HEK293T (cell line): ENCODE data around the gene CRY1.

ENCODE experiments used
- FOXK2 ChIP-seq: fragments of 450-650 bp; IDR thresholded peaks from 2 replicates; pipeline ENCODE4 v1.6.1; 2016; ENCODE audit warnings: mild to moderate bottlenecking
- FOXM1 ChIP-seq: fragments of 450-650 bp; IDR thresholded peaks from 2 replicates; pipeline ENCODE4 v1.6.1; 2017; ENCODE audit warnings: mild to moderate bottlenecking, borderline replicate concordance
- SP1 ChIP-seq: fragments of 450-650 bp; IDR thresholded peaks from 2 replicates; pipeline ENCODE4 v1.6.1; 2017
- SUZ12 ChIP-seq: fragments of 450-650 bp; IDR thresholded peaks from 2 replicates; pipeline ENCODE4 v1.6.1; 2016; ENCODE audit warnings: mild to moderate bottlenecking
- ZNF384 ChIP-seq: fragments of 450-650 bp; IDR thresholded peaks from 2 replicates; pipeline ENCODE4 v1.6.1; 2016

GRCh38 chr12:106975098-106975497 is 118.3 kb downstream of the CRY1 start:
- no peak for TF ChIP-seq SP1
- TF ChIP-seq ZNF384, result no peak
- no peak for TF ChIP-seq FOXK2
- TF ChIP-seq FOXM1, result no peak
- TF ChIP-seq SUZ12, result no peak
